Globus pallidus (tissue), 1 donor: ENCODE measurements around the gene HNRNPA1.
"Not testable (repeated sequence)": the region's sequence is repeated elsewhere in the genome, so short reads cannot be mapped to it uniquely, and the experiment has no call there.

Experiments
- DNase-seq: peaks from one replicate; pipeline ENCODE4 v3.0.0-alpha.2; 2015; ENCODE audit warnings: low spot score

HNRNPA1 gene

DNA sequence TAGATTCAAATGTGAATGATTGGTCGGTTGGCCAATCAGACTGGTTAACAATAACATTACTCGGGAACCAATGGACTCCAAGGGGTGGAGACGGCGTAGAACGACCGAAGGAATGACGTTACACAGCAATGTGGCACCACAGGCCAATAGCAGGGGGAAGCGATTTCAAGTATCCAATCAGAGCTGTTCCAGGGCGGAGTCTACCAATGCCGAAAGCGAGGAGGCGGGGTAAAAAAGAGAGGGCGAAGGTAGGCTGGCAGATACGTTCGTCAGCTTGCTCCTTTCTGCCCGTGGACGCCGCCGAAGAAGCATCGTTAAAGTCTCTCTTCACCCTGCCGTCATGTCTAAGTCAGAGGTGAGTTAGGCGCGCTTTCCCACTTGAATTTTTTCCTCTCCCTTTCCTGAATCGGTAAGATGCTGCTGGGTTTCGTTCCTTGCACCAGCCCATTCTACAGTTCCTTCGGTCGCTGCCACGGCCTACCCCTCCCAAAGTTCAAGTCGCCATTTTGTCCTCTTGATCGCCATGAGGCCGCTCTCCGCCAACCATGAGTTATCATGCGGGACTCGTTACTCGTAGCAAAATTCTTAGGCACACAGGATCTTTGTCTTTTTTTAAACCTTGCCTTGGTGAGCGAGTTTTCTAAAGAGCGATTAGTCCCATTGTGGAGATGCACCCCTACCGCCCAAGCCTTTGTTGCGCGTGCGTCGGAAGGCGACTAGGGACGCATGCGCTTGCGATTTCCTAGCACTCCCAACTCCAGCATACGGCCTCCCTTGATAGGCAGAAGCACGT, at the start of gene HNRNPA1:
HNRNPA1 (plus strand) TSS at position 259 of the 793 bp plus-strand sequence; CDS start at position 341, 82 bp downstream.
- peak; percentile 100 for DNase-seq

DNA sequence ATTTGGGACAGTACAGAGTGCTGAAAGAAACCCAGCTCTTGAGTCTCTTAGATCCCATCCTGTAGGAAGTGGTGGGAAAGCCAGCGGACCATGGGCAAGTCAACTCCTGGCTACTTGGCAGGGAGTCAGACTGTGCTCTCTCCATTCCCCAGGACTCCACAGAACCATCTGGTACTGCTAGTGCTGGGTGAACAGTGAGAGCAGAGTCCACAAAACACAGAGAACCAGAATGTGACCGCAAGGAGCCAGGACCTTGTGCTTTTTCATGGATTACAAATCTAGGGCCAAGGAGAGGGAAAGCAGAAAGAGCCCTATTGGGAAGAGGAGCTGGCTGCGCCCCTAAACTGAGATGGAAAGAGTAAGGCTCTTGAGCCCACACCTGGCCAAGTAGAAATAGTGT, 49.3 kb upstream of the HNRNPA1 start:
- not testable (repeated sequence) for DNase-seq

DNA sequence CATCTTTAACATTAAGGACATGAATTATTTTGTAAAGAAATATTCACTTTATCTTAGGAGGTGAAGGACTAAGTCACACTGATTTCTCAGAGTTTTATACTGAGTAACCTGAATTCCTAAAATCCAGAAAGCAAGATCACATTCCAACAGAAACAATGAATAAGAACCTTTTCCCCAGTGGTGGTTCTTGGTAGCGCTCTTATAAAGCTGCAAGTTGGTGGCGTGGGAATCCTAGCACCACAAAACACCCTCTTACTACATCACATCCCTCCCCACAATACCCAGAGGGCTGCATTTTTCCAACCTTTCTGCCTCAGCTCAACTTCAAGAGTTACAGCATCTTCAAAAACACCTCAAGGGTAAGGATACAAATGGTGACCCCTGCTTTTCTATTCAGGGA, 47.7 kb upstream of the HNRNPA1 start:
- no peak for DNase-seq

DNA sequence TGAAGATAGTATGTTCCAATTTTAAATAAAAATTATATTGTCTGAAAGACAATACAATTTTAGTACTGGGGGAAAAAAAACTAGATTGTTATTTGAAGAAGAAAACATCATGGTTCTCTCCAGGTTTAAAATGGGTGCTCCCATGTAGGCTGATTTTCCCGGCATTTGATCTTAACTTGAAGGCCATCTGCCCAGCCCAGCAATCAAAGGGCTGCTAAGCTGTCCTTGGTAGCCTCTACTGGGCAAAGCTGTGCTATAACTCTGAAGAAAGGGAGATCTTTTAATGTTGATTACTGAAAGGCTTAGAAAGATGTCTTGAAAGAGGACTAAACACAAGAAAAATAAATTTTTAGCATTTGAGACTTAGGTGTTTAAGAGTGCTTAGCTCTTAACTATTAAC, 42.0 kb upstream of the HNRNPA1 start:
- no peak for DNase-seq

DNA sequence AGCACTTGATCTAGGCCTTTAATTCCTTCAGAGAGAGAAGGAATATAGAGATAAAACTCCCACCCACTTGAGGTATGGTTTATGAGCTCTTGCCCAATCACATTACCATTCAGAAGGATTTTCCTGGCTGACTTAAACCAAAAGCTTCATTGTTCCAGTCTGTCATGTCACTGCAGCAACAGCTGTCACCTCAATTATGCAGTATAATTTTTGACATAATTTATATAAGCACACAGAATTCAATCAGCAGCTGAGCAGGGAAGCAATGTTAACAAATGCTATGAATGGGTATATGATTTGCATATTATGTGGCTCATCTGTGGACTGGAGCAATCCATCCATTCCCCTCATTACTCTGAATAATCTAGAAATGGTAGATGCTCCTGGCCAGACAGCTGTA, 40.9 kb upstream of the HNRNPA1 start:
- DNase-seq: no peak

DNA sequence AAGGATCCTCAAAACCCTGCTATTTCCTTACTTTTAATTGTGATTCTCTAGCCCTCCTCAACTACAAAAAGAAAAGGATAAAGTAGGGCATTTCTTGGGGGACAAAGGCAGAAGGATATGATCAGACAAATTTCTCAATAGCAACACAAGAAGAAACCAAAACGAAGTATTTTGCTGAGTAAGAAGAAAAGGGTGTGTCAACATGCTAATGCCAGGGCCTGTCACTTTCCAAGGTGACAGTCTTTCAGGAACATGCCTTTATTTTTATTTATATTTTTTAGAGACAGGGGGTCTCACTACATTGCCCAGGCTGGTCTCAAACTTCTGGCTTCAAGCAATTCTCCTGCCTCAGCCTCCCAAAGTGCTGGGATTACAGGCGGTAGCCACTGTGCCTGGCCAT, 40.4 kb upstream of the HNRNPA1 start:
- no peak for DNase-seq

DNA sequence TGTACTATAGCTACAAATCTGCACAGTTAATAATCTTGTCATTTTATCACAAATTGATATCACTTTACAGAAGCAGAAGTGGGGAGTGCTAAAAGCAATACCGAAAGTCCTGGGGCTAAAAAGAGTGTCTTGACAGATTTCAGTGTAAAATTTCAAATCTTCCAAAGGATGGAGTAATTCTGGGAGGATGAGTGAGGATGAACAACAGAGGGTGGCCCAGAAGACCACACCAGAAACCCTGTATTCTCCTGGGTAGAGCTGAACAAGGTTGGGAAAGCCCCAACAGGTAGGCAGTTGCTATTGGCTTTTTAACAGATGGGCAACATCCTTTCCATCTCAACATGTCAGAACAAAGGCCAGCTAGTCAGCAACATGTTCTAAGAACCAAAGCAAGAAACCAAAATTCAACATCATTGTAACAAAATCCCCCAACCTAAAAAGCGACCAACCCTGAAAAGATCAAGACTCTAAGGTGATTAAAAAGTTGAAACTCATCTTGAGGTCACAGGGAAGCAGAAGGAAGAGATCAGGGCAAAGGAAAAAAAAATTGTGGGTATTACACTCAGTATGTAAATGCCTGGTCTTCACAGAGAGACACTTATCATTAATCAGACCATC, 39.4 kb upstream of the HNRNPA1 start:
- DNase-seq: no peak

DNA sequence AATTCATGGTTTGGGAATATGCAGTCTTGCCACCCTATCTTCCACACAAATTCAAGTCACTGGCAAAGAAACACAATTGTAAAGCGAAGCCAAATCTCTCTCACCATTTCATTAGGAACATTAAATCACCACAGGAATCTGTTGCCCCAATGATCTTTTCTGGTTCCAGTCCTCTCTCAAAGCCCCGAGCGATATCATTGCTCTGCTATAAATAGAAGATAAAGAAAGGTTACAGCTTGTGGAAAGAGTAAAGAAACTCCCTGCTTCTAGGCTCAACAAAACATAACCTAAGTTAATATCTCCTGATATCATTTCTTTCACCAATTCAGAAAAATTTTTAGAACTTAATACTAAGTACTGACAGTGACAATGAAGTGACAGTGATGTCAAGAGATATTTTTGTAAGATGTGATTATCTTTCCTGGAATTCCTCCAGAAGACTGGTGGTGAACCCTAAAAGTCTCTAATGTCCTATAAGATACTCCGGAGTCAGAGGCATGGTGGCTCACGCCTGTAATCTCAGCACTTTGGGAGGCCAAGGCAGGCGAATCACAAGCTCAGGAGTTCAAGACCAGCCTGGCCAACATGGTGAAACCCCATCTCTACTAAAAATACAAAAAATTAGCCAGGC, 34.4 kb upstream of the HNRNPA1 start:
- DNase-seq: no peak

DNA sequence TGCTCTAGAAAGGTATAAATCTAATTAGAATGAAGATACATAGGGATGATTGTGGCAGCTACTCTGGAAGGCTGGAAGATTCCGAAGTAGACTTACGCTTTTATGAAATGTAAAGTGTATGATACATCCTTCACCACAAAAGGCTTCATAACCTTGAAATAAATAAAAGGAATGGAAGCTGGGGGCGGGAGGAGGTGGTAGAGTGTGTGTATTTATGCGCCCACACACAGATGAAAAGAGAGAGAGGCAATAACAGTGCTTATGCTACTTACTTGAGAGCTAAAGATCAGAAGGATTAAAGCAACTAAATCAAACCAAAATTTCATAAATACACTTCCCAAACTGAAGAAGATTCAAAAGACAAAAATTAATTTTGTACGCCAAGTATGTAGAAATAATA, 31.0 kb upstream of the HNRNPA1 start:
- DNase-seq: no peak

DNA sequence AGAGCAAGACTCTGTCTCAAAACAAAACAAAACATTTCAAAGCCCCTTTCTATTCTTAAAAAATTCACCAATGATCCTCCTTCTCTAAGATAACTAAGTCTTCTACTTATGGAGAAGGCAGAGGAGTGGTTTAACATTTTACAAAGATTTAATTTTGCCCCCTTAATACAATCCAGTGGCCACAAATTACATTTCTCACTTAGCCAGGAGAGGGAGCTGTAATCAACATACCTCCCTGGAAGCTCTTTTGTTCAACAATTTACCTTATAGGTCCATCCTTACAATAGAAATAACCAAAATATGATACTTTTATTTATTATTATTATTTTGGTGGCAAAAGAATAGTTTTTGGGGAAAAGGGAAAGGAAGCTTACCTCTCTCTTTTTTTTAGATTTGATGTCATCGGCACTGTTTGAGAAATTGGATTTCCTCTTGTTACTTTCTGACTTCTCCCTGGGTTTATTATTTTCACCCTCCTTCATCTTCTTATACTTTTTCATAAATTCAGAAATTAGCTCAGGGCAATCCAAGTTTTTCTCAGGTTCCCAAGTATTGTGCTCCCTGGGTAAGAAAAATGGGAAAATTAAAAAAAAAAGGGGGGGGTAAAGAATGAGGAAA, 28.8 kb upstream of the HNRNPA1 start:
- DNase-seq: peak; percentile 47

DNA sequence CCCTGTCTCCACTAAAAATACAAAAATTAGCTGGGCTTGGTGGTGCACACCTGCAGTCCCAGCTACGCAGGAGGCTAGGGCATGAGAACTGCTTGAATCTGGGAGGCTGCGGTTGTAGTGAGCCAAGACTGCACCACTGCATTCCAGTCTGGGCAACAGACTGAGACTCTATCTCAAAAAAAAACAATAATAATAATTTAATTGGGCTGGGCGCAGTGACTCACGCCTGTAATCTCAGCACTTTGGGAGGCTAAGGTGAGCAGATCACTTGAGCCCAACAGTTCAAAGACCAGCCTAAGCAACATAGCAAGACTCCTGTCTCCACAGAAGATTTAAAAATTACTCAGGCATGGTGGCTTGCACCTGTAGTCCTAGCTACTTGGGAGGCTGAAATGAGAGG, 27.3 kb upstream of the HNRNPA1 start:
- DNase-seq: no peak

DNA sequence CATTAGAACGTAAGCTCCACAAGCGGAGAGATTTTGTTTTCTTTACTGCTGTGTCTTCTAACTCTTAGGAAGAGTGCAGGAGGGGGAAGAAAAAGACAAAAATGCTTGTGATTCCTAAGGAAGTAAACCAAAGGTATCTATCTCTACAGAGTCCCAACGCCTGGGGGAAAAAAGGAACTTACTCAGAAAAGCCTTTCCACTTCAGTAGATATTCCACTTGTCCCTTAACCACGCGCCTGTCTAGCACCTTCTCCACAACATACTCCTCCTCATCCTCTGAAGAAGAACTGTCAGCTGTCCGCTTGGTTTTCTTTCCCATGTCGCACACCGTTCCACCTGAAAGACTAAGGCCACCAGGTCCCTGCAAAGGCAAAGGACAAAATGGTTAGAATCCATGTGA, 23.2 kb upstream of the HNRNPA1 start:
- no peak for DNase-seq

DNA sequence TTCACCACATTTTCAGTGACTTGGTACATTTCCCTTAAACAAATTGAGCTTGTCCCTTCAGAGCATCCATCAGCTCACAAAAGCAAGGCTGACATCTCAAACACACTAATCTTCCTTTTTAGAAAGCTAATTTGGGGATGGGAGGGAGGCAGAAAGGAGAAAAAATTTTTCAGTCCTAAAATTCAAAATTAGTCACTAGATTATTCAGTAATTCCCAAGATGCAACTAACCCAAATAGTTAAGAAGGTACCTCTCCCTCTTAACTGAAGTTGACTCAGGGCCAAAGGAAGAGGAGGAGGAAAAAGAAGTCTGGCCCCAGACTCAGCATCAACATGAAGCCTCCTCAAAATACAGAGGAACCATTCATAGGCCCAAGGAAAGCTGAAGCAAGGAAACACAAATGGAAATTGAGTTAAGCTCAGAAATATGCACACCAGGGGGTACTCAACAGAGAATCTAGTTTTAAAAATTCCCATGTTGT, 22.3 kb upstream of the HNRNPA1 start:
- DNase-seq: peak; percentile 61

DNA sequence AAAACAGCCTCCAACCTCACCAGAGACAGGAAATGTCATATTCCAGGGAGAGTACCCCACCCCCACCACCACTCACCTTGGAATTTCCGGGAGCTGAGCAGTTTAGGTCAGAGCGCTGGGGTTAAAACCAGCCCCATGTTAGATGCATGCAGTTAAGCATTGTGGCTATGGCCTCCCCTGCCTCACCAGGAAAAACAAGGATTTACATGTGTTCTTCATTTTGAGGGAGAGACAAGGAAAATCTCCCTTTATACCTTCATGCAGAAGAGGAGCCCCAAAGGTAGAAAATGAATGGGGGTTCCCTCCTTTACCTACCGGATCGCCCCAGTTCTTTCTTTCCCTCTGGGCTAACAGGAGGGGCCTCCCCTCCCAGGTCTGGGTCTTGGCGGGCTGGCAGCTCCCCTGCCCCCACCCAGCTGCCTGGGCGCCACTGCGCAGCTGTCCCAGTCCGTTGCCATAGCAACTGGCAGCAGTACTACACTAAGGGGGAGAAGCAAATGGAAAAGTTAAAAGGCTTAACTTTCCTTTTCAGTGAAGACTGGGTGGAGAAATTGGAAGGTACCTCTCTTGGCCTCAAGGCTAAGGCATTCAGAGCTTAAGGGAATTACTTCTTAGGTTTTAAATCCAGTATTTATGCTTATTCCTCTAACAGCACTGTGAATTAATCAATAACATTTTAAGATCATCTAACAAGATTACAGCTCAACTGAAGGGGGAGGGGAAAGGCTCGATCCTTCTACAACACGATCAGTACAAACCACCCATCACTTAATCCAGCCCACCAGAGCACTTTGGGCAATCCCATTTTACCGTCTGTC, 21.1 kb upstream of the HNRNPA1 start:
- peak; percentile 92 for DNase-seq

DNA sequence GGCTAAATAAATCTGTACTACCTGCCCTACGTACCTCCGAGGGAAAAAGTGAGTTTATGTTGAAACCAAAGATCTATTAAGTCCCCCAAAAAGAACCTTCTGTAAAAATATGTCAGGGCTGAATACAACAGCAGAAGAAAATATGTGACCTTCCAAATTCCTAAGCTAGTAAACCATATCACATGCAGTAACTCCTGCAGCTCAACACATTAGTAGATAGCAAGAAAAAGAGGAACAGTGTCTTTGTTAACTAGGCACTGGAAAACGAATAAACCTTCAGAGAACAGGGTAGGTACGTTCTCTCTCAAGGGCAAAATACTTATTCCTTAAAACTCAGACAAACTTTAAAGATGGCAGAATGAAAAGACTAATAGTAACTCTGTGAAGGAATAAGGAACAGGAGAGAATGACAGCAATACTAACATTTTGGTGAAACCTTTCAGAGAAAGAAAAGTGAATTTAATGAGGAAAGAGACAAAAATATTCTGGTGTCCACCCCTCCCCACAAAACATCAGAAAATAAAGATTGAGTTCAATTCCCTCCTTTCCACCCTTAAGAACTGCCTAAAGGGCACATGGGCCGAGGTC, 18.6 kb upstream of the HNRNPA1 start:
- no peak for DNase-seq

DNA sequence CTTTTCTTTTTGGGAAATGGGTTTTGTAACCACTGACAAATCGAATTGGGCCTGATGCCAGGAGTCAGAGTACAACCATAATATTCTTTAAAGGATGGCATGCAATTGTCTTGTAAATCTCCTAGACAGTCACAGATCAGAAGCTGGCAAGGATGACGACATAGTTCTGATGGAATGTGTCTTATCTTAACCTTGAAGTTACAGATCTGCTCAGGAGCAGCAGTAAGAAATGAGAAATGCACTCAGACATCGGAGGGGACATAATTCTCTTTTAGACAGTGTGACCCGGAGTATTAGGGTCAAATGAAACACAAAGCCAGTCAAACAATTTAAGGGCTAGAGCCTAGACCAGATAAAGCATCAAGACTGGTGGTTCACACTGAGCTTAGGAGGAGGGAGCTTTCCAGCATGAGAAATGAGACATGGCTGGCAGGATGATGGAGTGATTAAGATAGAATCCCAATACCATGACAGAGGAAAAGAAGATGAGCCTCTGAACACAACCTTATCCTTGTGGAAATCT, 18.1 kb upstream of the HNRNPA1 start:
- DNase-seq: no peak

DNA sequence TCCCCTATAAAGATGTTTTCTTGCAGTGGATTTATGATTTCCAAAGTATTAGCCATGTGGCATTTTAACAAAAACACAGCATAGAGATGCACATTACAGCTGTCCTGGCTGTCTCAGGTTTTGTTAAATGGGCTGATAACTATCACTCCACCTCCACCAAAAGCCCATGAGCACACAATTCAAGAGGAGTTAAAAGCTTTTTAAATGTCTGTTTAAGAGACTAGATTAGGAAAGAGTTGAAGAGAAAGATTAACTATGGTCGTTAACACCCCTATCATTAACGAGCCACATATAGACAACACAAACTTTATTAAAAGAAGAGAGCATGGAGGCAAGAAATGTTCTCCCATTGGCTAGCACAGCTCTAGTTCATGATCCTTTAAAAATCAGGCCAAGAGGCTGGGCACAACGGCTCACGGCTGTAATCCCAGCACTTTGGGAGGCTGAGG, 15.1 kb upstream of the HNRNPA1 start:
- DNase-seq: no peak

DNA sequence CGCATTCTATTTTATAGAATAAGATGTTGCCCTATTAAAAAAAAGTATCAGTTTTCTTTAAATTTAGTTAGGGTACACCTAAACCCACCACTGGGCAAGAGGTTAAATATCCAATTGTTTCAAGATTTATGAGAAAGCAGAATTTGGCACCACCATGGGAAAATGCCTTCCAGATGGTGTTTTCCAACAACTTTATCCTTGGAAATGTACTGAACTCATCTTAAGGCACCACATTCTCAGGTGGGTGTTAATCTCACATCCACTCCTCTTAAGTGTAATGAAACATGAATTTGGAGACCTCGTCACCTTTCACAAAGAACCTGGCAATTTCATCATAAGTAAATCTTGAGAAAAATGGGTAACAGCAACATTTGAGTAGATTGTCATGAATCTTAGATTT, 13.7 kb upstream of the HNRNPA1 start:
- DNase-seq: no peak

DNA sequence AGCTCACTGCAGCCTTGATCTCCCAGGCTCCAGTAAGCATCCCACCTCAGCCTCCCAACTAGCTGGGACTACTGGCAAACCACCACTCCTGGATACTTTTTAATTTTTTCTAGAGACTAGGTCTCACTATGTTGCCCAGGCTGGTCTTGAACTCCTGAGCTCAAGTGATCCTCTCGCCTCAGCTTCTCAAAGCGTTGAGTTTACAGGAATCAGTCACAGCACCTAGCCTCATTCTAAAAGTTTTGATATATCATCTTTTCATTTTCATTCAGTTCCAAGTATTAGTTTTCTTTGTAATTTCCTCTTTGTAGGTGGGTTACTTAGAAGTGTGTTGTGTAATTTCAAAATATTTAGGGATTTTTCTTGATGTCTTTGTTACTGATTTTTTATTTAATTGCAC, 10.2 kb upstream of the HNRNPA1 start:
- no peak for DNase-seq

DNA sequence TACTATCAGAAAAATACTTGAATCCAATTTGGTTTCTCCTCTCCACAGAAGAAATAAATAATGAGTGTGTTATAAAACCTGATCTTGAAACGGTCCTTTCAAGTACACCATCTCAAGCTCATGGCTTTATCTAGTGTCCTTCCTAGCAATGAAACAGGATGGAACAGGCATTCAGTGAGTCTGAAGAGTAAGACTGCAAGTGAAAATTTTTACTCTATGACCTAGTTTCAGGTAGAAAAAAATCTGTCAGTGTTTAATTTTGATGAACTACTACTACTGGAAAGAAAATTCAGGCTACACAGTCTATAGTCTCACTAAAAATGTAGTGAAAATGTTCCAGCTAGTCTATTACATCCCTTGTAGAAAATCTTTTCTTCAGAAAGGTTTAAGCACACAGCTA, 8.3 kb upstream of the HNRNPA1 start:
- no peak for DNase-seq

DNA sequence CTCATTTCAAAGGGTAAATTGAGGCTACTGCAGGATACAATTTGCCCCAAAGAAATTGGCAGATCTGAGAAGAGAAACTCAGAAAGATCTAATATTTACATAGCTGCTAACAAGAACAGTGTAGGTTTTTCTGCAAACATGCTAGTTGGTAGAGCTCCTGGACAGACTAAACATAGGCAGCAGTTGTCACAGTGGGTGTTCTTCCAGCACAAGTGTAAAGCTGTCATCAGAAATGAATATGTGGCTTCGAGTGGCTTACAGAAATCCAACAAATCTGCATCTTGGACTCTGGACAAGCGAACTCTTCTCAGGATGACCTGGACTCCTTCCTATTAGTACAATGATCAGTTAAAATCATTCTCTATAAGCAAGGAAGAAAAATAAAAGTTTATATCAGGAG, 6.5 kb upstream of the HNRNPA1 start:
- DNase-seq: no peak
